Calu3 (cell line): ENCODE measurements around the gene CTTNBP2. TPM values are rescaled to one million over a fixed set of nuclear protein-coding genes. Genes with fewer than 3 reads are reported as not detected.

ENCODE experiments used
- BruUV-seq: library from RNA; stranded (reverse); fragments of 400-500 nt; replicated peaks from 2 replicates; lab custom pipeline; 2021; lab: Mats Ljungman, UMichigan
- CTCF ChIA-PET: fragments of 300-600 bp; sonication (Branson Sonifier 250); formaldehyde crosslinking; loops from one replicate; lab custom pipeline; 2022; ENCODE audit warnings: antibody characterized with exemption; lab: Charles Lee
- DNase-seq: peaks from one replicate; pipeline ENCODE4 v3.0.0; 2022
- H3K27ac Mint-ChIP-seq: one replicate; pipeline ENCODE4 v1.8.0; 2022; ENCODE audit warnings: mixed read lengths; ENCODE audit not compliant: unreplicated experiment
- H3K27me3 Mint-ChIP-seq: one replicate; pipeline ENCODE4 v1.8.0; 2022; ENCODE audit warnings: mixed read lengths; ENCODE audit not compliant: unreplicated experiment
- H3K36me3 Mint-ChIP-seq: one replicate; pipeline ENCODE4 v1.8.0; 2022; ENCODE audit warnings: mild to moderate bottlenecking, moderate library complexity, mixed read lengths; ENCODE audit not compliant: insufficient read depth, unreplicated experiment
- H3K4me1 Mint-ChIP-seq: one replicate; pipeline ENCODE4 v1.8.0; 2022; ENCODE audit warnings: mild to moderate bottlenecking, low read depth, mixed read lengths; ENCODE audit not compliant: unreplicated experiment
- H3K4me3 Mint-ChIP-seq: one replicate; pipeline ENCODE4 v1.8.0; 2022; ENCODE audit warnings: mild to moderate bottlenecking, low read depth, moderate library complexity, mixed read lengths; ENCODE audit not compliant: unreplicated experiment
- H3K9me3 Mint-ChIP-seq: one replicate; pipeline ENCODE4 v1.8.0; 2022; ENCODE audit warnings: low read depth, mixed read lengths; ENCODE audit not compliant: unreplicated experiment
- intact Hi-C: fragments of 100-400 bp; cut with micrococcal nuclease; formaldehyde crosslinking; loops from one replicate; pipeline ENCODE4 v1.10.0; 2022; ENCODE audit not compliant: unreplicated experiment
- total RNA-seq: library from RNA; stranded (reverse); gene quantifications from 2 replicates; pipeline ENCODE4 v1.2.3, GENCODE V29; 2022
- TF ChIP-seq, protein P1 (sequence below): fragments of 200-600 bp; IDR thresholded peaks from one replicate; pipeline ENCODE4 v1.8.0; 2022; ENCODE audit warnings: antibody characterized with exemption; ENCODE audit not compliant: unreplicated experiment

The CTTNBP2 gene
- total RNA-seq, 1 experiment from 2014 or later: 2.3 TPM

DNA sequence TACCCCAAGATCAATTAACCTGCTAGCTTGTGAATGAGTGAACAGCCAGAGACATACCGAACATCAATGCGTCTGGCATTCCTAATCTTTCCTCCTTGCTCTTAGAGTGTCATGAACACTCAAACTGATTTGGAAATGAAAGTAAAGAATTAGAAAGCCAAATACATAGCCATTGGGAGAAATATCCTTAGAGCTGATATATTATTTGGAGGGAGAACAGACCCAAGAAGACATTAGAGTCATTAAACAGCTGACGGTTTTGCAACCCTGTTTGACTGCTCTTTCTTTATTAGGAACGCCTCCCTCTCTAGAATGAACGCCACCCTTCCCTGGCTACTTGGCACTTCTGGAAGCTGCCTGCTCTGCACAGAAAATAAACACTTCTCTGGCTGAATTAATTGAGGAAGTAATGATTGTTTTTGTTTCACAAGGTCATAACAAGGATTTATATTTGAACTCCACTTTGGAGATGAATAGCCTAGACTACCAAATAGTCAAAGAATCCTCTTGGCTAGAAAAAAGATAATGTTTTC, 42.8 kb downstream of the CTTNBP2 start:
- intact Hi-C loops: no loop called here
- DNase-seq: no peak
- TF ChIP-seq, protein P1, sequence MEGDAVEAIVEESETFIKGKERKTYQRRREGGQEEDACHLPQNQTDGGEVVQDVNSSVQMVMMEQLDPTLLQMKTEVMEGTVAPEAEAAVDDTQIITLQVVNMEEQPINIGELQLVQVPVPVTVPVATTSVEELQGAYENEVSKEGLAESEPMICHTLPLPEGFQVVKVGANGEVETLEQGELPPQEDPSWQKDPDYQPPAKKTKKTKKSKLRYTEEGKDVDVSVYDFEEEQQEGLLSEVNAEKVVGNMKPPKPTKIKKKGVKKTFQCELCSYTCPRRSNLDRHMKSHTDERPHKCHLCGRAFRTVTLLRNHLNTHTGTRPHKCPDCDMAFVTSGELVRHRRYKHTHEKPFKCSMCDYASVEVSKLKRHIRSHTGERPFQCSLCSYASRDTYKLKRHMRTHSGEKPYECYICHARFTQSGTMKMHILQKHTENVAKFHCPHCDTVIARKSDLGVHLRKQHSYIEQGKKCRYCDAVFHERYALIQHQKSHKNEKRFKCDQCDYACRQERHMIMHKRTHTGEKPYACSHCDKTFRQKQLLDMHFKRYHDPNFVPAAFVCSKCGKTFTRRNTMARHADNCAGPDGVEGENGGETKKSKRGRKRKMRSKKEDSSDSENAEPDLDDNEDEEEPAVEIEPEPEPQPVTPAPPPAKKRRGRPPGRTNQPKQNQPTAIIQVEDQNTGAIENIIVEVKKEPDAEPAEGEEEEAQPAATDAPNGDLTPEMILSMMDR: no peak
- peaks cover 23% of the 10 kb centered on the region for H3K27me3 Mint-ChIP-seq
- H3K4me1 Mint-ChIP-seq: peaks cover 16% of the 10 kb centered on the region
- H3K9me3 Mint-ChIP-seq: peaks cover 5% of the 10 kb centered on the region
- CTCF ChIA-PET: no interaction called here
- H3K27ac Mint-ChIP-seq: no peak overlapping the region
- BruUV-seq: no TSS peak
- H3K36me3 Mint-ChIP-seq: no peaks in the 10 kb centered on the region
- H3K4me3 Mint-ChIP-seq: no peak overlapping the region

DNA sequence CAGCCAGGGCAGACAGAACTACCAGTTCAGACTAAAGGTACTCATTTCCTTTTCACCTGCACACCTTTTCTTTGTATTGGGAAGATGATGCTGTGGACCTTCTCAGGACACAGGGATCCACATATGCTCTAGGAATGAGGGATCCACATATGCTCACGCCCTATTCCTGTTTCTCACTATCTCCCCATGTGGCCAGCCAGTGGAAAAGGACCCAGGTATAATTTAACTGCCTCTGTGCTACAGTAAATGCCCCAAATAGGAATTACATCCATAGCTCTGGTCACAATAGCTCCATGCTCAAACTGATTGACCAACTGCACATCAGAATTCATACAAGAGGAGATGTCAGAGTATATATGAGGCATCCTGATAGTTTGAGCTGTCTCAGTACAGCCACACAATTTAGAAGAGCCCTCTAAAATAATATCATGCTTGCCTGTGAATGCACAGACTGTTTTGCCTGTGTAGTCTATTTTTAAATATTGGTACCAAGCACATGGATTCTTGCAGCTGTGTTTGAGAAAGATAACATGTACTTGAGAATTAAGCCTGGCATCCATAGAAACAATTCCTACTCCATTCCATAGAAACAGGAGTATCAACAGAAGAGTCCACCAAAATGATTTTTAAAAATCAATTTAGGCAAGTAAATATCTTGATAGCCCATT, 43.7 kb downstream of the CTTNBP2 start:
- intact Hi-C loops: no loop called here
- H3K4me1 Mint-ChIP-seq: peaks cover 16% of the 10 kb centered on the region
- no peaks in the 10 kb centered on the region for H3K36me3 Mint-ChIP-seq
- TF ChIP-seq, protein P1: no peak
- H3K27ac Mint-ChIP-seq: no peak overlapping the region
- H3K27me3 Mint-ChIP-seq: peaks cover 23% of the 10 kb centered on the region
- CTCF ChIA-PET: no interaction called here
- no peak for DNase-seq
- peaks cover 5% of the 10 kb centered on the region for H3K9me3 Mint-ChIP-seq
- no peak overlapping the region for H3K4me3 Mint-ChIP-seq
- BruUV-seq: no TSS peak

GRCh38 chr7:117828825-117829224, 44.4 kb downstream of the CTTNBP2 start:
- no TSS peak for BruUV-seq
- H3K27ac Mint-ChIP-seq: no peak overlapping the region
- CTCF ChIA-PET: no interaction called here

DNA sequence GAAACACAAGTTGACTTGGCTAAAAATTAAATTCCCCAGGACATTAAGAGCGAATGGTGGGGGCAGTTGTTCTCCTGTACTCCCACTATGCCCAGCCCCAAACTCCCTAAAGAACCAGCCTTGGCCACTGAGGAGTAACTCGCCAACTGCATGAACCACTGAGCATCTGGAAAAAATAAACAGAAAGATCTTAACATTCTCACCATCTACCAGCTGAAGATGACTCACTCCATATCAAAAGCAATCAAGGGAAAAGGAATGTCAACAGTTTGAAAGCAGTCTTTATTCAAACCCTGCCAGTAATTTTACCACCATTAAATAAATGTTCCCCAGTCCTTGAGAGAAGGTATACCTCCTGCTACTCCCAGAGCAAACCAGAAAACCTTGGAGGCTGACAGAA, 45.4 kb downstream of the CTTNBP2 start:
- DNase-seq: no peak
- no TSS peak for BruUV-seq
- Mint-ChIP-seq H3K27me3 (peaks cover 19% of the 10 kb centered on the region), H3K4me3 (no peak overlapping the region), H3K9me3 (peaks cover 5% of the 10 kb centered on the region), H3K4me1 (peaks cover 16% of the 10 kb centered on the region), H3K36me3 (no peaks in the 10 kb centered on the region), H3K27ac (no peak overlapping the region)
- TF ChIP-seq, protein P1: no peak
- CTCF ChIA-PET: no interaction called here
- intact Hi-C loops: no loop called here

More at GRCh38 chr7:117828825-117829224, 44.4 kb downstream of the CTTNBP2 start:
- Mint-ChIP-seq H3K27me3 (peaks cover 23% of the 10 kb centered on the region), H3K4me1 (peaks cover 16% of the 10 kb centered on the region), H3K4me3 (no peak overlapping the region), H3K36me3 (no peaks in the 10 kb centered on the region), H3K9me3 (peaks cover 5% of the 10 kb centered on the region)
- intact Hi-C loops: no loop called here
- no peak for DNase-seq
- TF ChIP-seq, protein P1: no peak
